Peyer's patch (tissue), 4 donors: Measurements from ENCODE around the gene SCNN1A. TPM values are rescaled to one million over a fixed set of nuclear protein-coding genes. Genes with fewer than 3 reads are reported as not detected.

Experiments
- DNase-seq, 3 donors: peaks; one replicate each; pipeline ENCODE4 v3.0.0-alpha.2; 2017 to 2019
- H3K27ac ChIP-seq, 4 donors: fragments of 200-600 bp; sonication (generic); one replicate each; pipeline ENCODE4 v1.5.1; 2016 to 2019
- H3K27me3 ChIP-seq, 2 donors: fragments of 200-600 bp; sonication (generic); one replicate each; pipeline ENCODE4 v1.5.1; 2019
- H3K36me3 ChIP-seq, 3 donors: fragments of 200-600 bp; sonication (generic); one replicate each; pipeline ENCODE4 v1.5.1; 2016 to 2019
- H3K4me1 ChIP-seq, 4 donors: fragments of 200-600 bp; sonication (generic); one replicate each; pipeline ENCODE4 v1.5.1; 2016 to 2019
- H3K4me3 ChIP-seq, 4 donors: fragments of 200-600 bp; sonication (generic); 1 replicate in 3 of 4; 2 replicates in 1 of 4; pipeline ENCODE4 v1.5.1; 2016 to 2019; ENCODE audit warnings: mild to moderate bottlenecking in 1 of 4
- H3K9me3 ChIP-seq, 4 donors: fragments of 200-600 bp; sonication (generic); one replicate each; pipeline ENCODE4 v1.5.1; 2016 to 2019; ENCODE audit warnings: mild to moderate bottlenecking in 1 of 4
- POLR2A ChIP-seq, 2 donors: fragments of 450-650 bp; IDR thresholded peaks; one replicate each; pipeline ENCODE4 v1.5.1; 2017; ENCODE audit warnings: antibody characterized with exemption in 2 of 2, mild to moderate bottlenecking in 2 of 2, moderate library complexity in 2 of 2
- total RNA-seq, 4 donors: library from RNA; depleted of rRNA; stranded (reverse); fragments of >200 nt; gene quantifications; one replicate each; pipeline ENCODE4 v1.1.0, GENCODE V29; 2016
- TF ChIP-seq, protein P1 (sequence below), 6 experiments: fragments of 450-650 bp in 4 of 6; fragments of 200-600 bp in 2 of 6; sonication (generic) in 1 of 6; IDR thresholded peaks; one replicate each; pipeline ENCODE4 v1.5.1; 2017 to 2019; ENCODE audit warnings: antibody characterized with exemption in 6 of 6, mild to moderate bottlenecking in 3 of 6, moderate library complexity in 1 of 6

SCNN1A gene
- total RNA-seq = 100 to 1,000 TPM in 3 of 4 donors, 10 to 100 TPM in 1; 93.3 to 275 (median 143) TPM

GRCh38 chr12:6375269-6376078 lies at the start of gene SCNN1A:
TSS of gene SCNN1A (minus strand) at chr12:6375563. CDS start at chr12:6374783, 780 bp downstream.
- TF ChIP-seq POLR2A (IDR thresholded peaks at IDR 0.05) = peak; percentile 60 to 62
- TF ChIP-seq, protein P1, sequence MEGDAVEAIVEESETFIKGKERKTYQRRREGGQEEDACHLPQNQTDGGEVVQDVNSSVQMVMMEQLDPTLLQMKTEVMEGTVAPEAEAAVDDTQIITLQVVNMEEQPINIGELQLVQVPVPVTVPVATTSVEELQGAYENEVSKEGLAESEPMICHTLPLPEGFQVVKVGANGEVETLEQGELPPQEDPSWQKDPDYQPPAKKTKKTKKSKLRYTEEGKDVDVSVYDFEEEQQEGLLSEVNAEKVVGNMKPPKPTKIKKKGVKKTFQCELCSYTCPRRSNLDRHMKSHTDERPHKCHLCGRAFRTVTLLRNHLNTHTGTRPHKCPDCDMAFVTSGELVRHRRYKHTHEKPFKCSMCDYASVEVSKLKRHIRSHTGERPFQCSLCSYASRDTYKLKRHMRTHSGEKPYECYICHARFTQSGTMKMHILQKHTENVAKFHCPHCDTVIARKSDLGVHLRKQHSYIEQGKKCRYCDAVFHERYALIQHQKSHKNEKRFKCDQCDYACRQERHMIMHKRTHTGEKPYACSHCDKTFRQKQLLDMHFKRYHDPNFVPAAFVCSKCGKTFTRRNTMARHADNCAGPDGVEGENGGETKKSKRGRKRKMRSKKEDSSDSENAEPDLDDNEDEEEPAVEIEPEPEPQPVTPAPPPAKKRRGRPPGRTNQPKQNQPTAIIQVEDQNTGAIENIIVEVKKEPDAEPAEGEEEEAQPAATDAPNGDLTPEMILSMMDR (IDR thresholded peaks at IDR 0.05) = no peak
- peaks cover 0 to 58% (median 8%) of the 10 kb centered on the region in 4 donors for H3K4me1 ChIP-seq

DNA sequence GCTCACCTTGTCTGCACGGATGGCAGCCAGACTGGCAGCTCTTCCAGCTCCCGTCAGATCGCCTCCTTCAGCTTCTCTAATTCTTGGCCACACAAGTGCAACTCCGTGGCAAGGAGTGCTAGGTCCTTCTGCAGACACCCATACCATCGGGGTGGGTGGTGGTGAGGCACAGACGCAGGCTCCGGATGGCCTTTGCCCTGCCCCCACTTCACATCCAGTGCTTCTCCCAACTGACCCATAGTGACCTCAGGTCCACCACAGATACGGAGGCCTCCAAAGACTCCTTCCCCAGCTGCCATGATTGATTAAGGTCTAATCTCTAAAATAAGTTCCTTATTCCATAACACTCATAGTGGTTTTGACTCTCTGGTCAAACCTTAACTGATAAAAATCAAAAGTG lies 49.5 kb upstream of the SCNN1A start:
- TF ChIP-seq POLR2A (IDR thresholded peaks at IDR 0.05) = no peak
- TF ChIP-seq, protein P1 (IDR thresholded peaks at IDR 0.05) = no peak
- peak in 1 of 3 donors; percentile 41 for DNase-seq

More at GRCh38 chr12:6375269-6376078, at the start of gene SCNN1A:
- Histone ChIP-seq H3K9me3 (no peaks in the 10 kb centered on the region), H3K36me3 (no peaks in the 10 kb centered on the region), H3K4me3 (peak within 1 kb of the TSS in 2 of 4 donors; percentile 40 to 44), H3K27me3 (no peaks in the 10 kb centered on the region), H3K27ac (peak within 1 kb of the TSS; percentile 36 to 81 (median 58))
- DNase-seq = peak in 2 of 3 donors; percentile 61 to 82

GRCh38 chr12:6424008-6424347 lies 48.6 kb upstream of the SCNN1A start:
- H3K4me1 ChIP-seq = peaks cover 0 to 23% (median 4%) of the 10 kb centered on the region in 4 donors
- no peak for DNase-seq
- H3K27me3 ChIP-seq = no peaks in the 10 kb centered on the region
- TF ChIP-seq, protein P1 (IDR thresholded peaks at IDR 0.05) = no peak
- no peak for TF ChIP-seq POLR2A (IDR thresholded peaks at IDR 0.05)
- H3K9me3 ChIP-seq = no peaks in the 10 kb centered on the region
- no peaks in the 10 kb centered on the region for H3K36me3 ChIP-seq
- no peak overlapping the region for H3K4me3 ChIP-seq
- peak overlapping the region in 1 of 4 donors; percentile 78 for H3K27ac ChIP-seq

More for the DNA sequence above, 49.5 kb upstream of the SCNN1A start:
- H3K27me3 ChIP-seq = no peaks in the 10 kb centered on the region
- no peak overlapping the region for H3K4me3 ChIP-seq
- H3K9me3 ChIP-seq = no peaks in the 10 kb centered on the region
- no peaks in the 10 kb centered on the region for H3K36me3 ChIP-seq
- H3K27ac ChIP-seq = peak overlapping the region in 1 of 4 donors; percentile 78
- peaks cover 0 to 23% (median 5%) of the 10 kb centered on the region in 4 donors for H3K4me1 ChIP-seq

DNA sequence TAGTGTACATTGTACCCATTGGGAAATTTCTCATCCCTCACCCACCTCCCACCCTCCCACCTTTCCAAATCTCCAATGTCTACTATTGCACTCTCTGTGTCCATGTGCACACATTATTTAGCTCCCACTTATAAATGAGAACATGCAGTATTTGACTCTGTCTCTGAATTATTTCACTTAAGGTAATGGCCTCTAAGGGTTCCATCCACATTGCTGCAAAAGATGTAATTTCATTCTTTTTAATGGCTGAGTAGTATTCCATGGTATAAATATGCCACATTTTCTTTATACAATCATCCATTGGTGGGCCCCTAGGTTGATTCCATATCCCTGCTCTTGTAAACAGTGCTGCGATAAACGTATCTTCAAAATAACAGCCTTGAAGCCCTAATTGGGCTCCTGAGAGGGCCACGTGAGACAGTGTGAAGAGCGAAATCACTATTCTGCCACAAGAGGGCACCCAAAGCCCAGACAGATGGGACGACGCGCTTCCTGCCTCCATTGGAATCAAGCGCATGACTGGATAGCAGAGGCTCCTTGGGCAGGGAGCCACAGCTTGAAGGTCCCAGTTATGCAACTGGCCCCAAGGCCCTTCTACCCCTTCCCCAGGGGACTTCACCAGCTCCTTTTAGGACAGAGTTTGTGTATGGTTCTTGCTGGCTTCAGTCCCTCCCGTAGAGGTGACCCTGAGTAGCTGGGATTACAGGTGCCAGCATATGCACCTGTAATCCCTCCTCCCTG lies 48.1 kb upstream of the SCNN1A start:
- Histone ChIP-seq H3K27me3 (no peaks in the 10 kb centered on the region), H3K36me3 (no peaks in the 10 kb centered on the region), H3K9me3 (no peaks in the 10 kb centered on the region), H3K4me1 (peaks cover 0 to 23% (median 4%) of the 10 kb centered on the region in 4 donors), H3K4me3 (no peak overlapping the region), H3K27ac (peak overlapping the region in 1 of 4 donors; percentile 78)
- peak; percentile 76 to 92 (median 78) for DNase-seq
- TF ChIP-seq POLR2A (IDR thresholded peaks at IDR 0.05) = peak in 1 of 2 donors; percentile 21
- TF ChIP-seq, protein P1 (IDR thresholded peaks at IDR 0.05) = peak; percentile 77 to 97 (median 96)

DNA sequence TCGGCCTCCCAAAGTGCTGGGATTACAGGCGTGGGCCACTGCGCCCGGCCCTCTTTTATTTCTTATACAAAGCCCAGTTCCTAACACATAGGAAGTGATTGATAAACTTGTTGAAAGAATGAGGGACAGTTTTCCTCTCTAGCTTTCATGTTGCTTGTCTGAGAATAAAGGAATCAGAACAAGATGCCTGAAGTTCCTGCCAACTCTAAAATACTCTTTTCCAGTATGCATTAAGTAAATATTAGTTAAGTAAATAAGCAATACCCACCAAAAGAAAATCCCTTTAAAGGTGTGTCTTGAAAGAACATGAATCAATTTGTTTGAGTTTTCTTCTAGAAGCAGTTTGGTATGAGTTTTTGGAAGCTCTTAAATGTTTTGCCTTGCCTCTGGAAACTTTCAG lies 45.0 kb upstream of the SCNN1A start:
- H3K36me3 ChIP-seq = no peaks in the 10 kb centered on the region
- no peak overlapping the region for H3K4me3 ChIP-seq
- H3K4me1 ChIP-seq = peaks cover 0 to 8% (median 0%) of the 10 kb centered on the region in 4 donors
- DNase-seq = no peak
- H3K27ac ChIP-seq = no peak overlapping the region
- no peaks in the 10 kb centered on the region for H3K27me3 ChIP-seq
- TF ChIP-seq, protein P1 (IDR thresholded peaks at IDR 0.05) = no peak
- no peak for TF ChIP-seq POLR2A (IDR thresholded peaks at IDR 0.05)
- no peaks in the 10 kb centered on the region for H3K9me3 ChIP-seq
